ENCODE measurements around the gene IRX6.

IRX6 gene

GRCh38 chr16:55323637-55324271 is at the start of gene IRX6:
Gene IRX6 (plus strand): TSS chr16:55324203. CDS start chr16:55325092, 889 bp downstream.
- DNase-seq = no peak

- DNase-seq = no peak
Observed at GRCh38 chr16:55274391-55274790, 49.6 kb upstream of the IRX6 start.

GRCh38 chr16:55275167-55275566 is 48.8 kb upstream of the IRX6 start:
- DNase-seq = no peak

GRCh38 chr16:55275869-55276268 is 48.1 kb upstream of the IRX6 start:
- DNase-seq = no peak

DNA sequence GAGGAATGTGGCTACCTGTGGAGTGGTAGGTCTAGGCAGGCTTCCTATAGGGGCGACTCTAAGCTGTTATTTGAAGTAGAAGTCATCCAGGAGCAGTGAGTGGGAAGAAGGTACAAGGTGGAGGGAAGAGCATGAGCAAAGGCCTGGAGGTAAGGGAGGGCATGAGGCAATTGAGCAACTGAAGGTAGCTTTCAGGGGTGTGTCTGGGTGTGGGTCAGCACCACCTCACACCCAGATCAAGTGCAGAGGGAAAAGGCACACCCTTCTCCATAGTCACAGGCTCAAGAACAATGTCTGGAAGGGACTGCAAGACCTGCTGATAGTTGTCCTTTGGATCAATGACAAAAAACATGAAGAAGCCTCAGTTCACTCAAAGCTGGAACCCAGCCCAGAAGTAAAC is 46.5 kb upstream of the IRX6 start:
- no peak for DNase-seq

DNA sequence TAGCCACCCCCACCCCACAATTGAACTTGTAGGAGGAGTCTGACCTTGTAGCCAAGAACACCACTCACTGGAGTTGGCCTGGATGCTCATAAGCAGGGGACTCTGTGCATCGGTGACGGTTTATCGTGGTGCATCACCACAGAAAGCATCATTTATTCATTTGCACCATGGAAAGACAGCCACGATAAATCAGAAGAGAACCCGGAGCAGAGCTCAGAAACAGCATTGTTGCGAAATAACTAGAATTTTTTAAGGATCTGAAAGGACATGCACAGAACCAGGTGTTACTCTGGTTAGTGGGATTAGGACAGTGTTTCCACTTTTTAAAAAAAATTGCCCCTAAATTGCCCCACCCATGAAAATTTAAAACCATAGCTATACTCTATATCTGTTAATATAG is 44.4 kb upstream of the IRX6 start:
- no peak for DNase-seq

DNA sequence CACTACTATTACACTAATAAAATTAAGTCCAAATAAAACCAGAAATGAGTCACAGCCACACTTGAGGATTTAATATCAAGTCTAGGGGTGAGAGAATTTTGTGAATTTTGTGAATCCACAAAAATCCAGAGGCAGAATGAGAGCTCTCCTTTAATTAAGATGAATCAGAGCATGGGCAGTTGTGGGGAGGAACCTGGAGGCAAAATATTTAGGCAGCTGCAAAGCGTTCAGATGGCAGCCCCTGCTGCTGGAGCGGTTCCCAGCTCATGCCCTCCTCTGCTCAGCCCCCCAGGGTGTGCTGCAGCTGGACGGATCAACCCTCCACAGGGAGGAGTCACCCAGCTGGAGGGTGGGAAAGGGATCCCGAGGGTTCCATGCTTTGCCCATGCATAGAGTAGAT is 43.4 kb upstream of the IRX6 start:
- DNase-seq = no peak

- DNase-seq = no peak
Observed at GRCh38 chr16:55282441-55282840, 41.6 kb upstream of the IRX6 start.

- DNase-seq = no peak
Observed at GRCh38 chr16:55283812-55284717, 39.9 kb upstream of the IRX6 start.

- no peak for DNase-seq
Observed at GRCh38 chr16:55284718-55285099, 39.3 kb upstream of the IRX6 start.

DNA sequence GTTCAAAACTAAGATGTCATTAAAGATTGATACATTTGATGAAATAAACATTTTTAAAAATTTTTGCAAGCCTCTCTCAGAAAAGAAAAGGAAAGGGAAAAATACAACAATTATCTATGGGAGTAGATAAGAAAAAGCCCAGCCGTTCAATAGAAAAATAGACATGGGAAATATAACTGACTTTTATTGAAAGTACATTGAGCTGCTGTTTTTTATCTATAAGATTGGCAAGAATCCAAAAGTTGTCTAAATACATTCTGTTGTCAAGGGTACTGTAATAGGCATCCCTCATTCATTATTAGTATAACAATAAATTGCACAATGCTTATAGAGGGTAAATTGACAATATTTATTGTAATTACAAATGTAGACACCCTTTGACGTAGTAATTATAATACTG is 38.4 kb upstream of the IRX6 start:
- no peak for DNase-seq

DNA sequence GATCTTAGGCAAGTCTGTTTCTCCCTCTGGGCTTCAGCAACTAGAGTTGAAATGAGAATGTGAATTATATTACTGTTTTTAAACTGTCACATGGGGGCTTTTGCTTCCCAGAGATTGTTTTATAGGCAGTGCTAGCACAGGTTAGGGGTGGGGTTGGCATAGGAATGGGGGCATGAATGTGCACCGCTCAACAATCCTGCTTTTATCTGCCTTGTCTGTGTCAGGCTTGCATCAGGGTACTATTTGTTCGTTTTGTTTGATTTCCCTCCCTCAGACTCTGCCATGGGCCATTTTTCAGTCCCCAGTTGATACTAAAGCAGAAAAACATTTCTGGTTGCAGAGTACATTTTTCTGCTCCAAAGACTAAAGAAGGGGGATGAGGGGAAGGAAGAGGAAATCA is 34.6 kb upstream of the IRX6 start:
- no peak for DNase-seq

DNA sequence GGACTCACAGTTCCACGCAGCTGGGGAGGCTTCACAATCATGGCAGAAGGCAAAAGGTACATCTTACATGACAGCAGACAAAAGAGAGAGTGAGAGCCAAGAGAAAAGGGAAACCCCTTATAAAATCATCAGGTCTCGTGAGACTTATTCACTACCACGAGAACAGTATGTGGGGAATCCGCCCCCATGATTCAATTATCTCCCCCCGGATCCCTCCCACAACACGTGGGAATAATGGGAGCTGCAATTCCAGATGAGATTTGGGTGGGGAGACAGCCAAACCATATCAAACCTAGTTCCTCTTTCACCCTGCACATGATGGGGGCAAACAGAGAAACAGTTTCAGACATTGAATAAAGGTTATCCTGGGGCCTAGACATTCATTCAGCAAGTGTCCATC is 32.2 kb upstream of the IRX6 start:
- DNase-seq = no peak

- no peak for DNase-seq
Observed at GRCh38 chr16:55292491-55292890, 31.5 kb upstream of the IRX6 start.

DNA sequence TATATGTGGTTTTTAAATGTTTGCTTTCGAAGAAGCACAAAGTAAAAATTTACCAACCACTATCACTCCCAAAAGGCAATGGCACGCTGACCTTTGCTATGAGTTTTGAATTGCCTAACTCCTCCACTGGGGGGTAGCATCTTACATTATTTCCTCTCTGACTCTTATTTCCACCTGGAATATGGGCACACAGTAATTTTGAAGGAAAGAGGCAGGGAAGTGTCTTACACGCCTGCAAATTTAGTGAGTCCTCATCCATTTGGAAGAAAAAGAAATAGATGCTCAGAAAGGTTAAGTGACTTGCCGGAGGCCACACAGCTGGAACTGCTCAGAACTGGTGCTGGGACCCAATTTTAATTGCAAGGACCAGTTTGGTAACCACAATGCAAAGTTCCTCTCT is 29.9 kb upstream of the IRX6 start:
- DNase-seq = no peak

- no peak for DNase-seq
Observed at GRCh38 chr16:55294931-55295342, 29.1 kb upstream of the IRX6 start.

DNA sequence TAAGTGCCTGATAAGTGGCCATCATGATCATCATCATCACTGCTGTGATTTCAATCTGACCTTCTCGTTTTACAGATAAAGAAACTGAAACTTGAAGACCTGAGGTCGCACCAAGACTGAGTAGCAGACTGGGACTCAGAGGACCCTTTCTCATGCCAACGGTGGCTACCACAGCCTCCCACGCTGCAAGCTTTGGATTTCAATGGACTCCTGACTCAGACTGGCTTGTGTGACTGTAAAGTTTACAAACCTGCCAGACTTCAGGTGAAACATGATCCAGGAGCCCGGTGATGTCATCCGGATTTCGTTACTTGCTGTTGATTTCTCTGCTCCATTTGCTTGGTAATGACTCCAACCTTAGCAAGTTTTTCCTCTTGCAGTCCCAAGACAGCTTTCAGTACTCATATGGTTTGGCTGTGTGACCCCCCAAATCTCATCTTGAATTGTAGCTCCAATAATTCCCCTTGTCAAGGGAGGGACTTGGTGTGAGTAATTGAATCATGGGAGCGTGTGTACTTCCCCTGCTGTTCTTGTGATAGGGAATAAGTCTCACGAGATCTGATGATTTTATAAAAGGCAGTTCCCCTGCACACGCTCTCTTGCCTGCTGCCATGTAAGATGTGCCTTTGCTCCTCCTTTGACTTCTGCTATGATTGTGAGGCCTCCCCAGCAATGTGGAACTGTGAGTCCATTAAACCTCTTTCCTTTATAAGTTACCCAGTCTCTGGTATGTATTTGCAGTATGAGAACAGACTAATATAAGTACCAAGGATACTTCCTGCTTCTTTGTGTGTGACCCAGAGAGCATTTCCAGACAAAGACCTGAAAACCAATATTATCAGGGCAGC is 26.7 kb upstream of the IRX6 start:
- no peak for DNase-seq

DNA sequence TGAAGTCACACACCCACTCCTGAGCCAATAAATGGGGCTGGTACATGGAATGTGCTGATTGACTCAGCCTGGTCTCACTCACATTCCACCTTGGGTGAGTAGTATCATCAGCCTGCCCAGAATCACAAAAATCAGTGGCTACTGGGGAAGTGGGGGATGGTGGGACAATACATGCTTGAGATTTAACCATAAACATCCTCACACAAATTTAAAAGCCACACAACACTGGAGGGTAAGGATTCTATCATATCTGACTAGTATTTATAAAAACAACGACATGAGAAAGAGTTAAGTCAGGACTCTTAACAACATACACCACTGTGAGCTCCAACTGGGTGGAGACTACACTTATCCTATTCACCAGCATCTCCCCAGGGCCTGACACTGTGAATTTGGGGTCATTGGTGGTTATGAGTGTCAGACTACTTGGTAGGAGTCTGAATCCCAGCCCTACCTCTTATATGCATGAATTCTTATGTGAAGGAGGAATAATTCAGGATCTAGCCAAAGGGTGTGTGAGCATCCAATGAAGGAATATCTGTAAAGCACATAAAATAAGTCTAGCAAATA is 26.0 kb upstream of the IRX6 start:
- DNase-seq = no peak

- no peak for DNase-seq
Observed at GRCh38 chr16:55301385-55302008, 22.5 kb upstream of the IRX6 start.

DNA sequence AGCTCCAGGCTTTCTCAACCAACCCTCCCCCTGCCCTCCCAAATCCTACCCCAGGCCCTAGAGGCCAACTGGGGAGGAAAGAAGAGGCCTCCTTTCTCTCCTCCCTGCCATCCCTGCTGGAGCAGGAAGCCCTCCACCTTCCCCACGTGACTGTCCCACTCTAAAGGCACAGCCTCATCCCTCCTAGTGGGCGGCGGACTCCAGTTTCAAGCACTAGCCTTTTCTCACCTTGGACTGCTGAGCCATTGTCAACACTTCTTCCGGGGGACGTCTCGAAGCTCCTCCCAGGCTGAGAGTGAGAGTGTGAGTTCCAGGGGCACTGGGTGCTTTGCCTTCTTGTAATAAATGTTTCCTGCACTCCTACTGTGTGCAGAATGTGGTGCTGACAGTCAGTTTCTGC is 21.4 kb upstream of the IRX6 start:
- DNase-seq = no peak

- no peak for DNase-seq
Observed at GRCh38 chr16:55308973-55309372, 15.0 kb upstream of the IRX6 start.

DNA sequence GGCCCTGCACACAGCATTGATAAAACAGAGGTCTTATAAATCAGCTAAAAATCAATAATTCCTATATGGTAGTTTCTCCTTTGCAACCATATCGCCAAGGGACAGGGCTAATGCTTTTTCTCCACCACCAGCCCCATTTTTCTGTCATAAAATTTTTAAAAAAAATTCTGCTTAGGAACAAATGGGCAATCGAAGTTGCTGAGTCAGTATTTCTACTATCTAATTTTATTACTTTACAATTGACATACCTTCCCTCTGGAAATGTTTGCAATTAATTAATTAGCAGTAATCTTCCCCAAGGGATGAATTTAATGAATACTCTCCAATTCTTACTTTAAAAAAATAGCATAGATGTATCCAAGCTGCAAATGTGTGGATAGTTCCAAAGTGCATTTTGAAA is 1.7 kb upstream of the IRX6 start:
- DNase-seq = no peak

Measured in NCI-H446 (cell line).